ENCODE measurements around the gene FBLN2. TPM values are rescaled to one million over a fixed set of nuclear protein-coding genes. Genes with fewer than 3 reads are reported as not detected.

The FBLN2 gene
- polyA plus RNA-seq, 1 donor (not counting 4 experiments of a cell fraction or from before 2014, with no cell fraction given), result 0.72 TPM

- Histone ChIP-seq H4K20me1 (ENCODE audit: control insufficient read depth, extremely low read depth, insufficient read depth, low read length) (no peaks in the 10 kb centered on the region), H3K4me1 (ENCODE audit: control insufficient read depth, extremely low read depth, insufficient read depth, low read length) (peaks cover 22% of the 10 kb centered on the region), H3K9me1 (ENCODE audit: control insufficient read depth, extremely low read depth, insufficient read depth, low read length) (no peaks in the 10 kb centered on the region), H3K36me3 (ENCODE audit: control insufficient read depth in 2 of 2, extremely low read depth in 1 of 2, insufficient read depth in 2 of 2, low read length in 2 of 2) (no peaks in the 10 kb centered on the region), H3K27ac (ENCODE audit: control insufficient read depth, insufficient read depth, low read length) (no peak overlapping the region), H3K9me3 (ENCODE audit: control insufficient read depth, low read depth, low read length) (no peaks in the 10 kb centered on the region), H2AFZ (ENCODE audit: control insufficient read depth, low read length) (no peak overlapping the region), H3K4me2 (ENCODE audit: control insufficient read depth, extremely low read depth, insufficient read depth, low read depth, low read length) (no peak overlapping the region), H3K4me3 (ENCODE audit: control insufficient read depth in 2 of 3, extremely low read depth in 1 of 3, insufficient read depth in 2 of 3, low read depth in 1 of 3, low read length in 3 of 3) (no peak overlapping the region), H3K9ac (ENCODE audit: control insufficient read depth, extremely low read depth, insufficient read depth, low read length) (no peak overlapping the region), H3K27me3 (ENCODE audit: control insufficient read depth, extremely low read depth, insufficient read depth, low read length) (no peaks in the 10 kb centered on the region), H3K79me2 (ENCODE audit: control insufficient read depth, insufficient read depth, low read length) (no peaks in the 10 kb centered on the region)
- TF ChIP-seq, protein P1, sequence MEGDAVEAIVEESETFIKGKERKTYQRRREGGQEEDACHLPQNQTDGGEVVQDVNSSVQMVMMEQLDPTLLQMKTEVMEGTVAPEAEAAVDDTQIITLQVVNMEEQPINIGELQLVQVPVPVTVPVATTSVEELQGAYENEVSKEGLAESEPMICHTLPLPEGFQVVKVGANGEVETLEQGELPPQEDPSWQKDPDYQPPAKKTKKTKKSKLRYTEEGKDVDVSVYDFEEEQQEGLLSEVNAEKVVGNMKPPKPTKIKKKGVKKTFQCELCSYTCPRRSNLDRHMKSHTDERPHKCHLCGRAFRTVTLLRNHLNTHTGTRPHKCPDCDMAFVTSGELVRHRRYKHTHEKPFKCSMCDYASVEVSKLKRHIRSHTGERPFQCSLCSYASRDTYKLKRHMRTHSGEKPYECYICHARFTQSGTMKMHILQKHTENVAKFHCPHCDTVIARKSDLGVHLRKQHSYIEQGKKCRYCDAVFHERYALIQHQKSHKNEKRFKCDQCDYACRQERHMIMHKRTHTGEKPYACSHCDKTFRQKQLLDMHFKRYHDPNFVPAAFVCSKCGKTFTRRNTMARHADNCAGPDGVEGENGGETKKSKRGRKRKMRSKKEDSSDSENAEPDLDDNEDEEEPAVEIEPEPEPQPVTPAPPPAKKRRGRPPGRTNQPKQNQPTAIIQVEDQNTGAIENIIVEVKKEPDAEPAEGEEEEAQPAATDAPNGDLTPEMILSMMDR (optimal IDR thresholded peaks at IDR 0.05 in 1 of 3, IDR thresholded peaks at IDR 0.05 in 1 of 3, conservative IDR thresholded peaks at IDR 0.05 in 1 of 3; ENCODE audit: extremely low read depth in 1 of 3, insufficient read depth in 2 of 3, low read length in 3 of 3), result no peak
- TF ChIP-seq EZH2 (IDR thresholded peaks at IDR 0.05; ENCODE audit: low read length), result no peak
- FAIRE-seq (no peak), DNase-seq (ENCODE audit: low read depth, low spot score) (no peak)
- dilution Hi-C loops (cut with MboI; ENCODE audit: extremely low pct_ligation_motif_present, low sequenced_read_pairs), result no loop called here
Measured at GRCh38 chr3:13619661-13620230, 70.8 kb downstream of the FBLN2 start.

- H3K9ac ChIP-seq (ENCODE audit: control insufficient read depth, extremely low read depth, insufficient read depth, low read length), result no peak overlapping the region
- no peak for FAIRE-seq
- H4K20me1 ChIP-seq (ENCODE audit: control insufficient read depth, extremely low read depth, insufficient read depth, low read length), result no peaks in the 10 kb centered on the region
- dilution Hi-C loops (cut with MboI; ENCODE audit: extremely low pct_ligation_motif_present, low sequenced_read_pairs), result no loop called here
- DNase-seq (ENCODE audit: low read depth, low spot score), result no peak
- no peak overlapping the region for H3K27ac ChIP-seq (ENCODE audit: control insufficient read depth, insufficient read depth, low read length)
- H3K79me2 ChIP-seq (ENCODE audit: control insufficient read depth, insufficient read depth, low read length), result no peaks in the 10 kb centered on the region
- no peaks in the 10 kb centered on the region for H3K36me3 ChIP-seq (ENCODE audit: control insufficient read depth in 2 of 2, extremely low read depth in 1 of 2, insufficient read depth in 2 of 2, low read length in 2 of 2)
- no peaks in the 10 kb centered on the region for H3K9me1 ChIP-seq (ENCODE audit: control insufficient read depth, extremely low read depth, insufficient read depth, low read length)
- no peak overlapping the region for H2AFZ ChIP-seq (ENCODE audit: control insufficient read depth, low read length)
- TF ChIP-seq, protein P1 (optimal IDR thresholded peaks at IDR 0.05 in 1 of 3, IDR thresholded peaks at IDR 0.05 in 1 of 3, conservative IDR thresholded peaks at IDR 0.05 in 1 of 3; ENCODE audit: extremely low read depth in 1 of 3, insufficient read depth in 2 of 3, low read length in 3 of 3), result no peak
- TF ChIP-seq EZH2 (IDR thresholded peaks at IDR 0.05; ENCODE audit: low read length), result no peak
- H3K4me3 ChIP-seq (ENCODE audit: control insufficient read depth in 2 of 3, extremely low read depth in 1 of 3, insufficient read depth in 2 of 3, low read depth in 1 of 3, low read length in 3 of 3), result no peak overlapping the region
- H3K4me2 ChIP-seq (ENCODE audit: control insufficient read depth, extremely low read depth, insufficient read depth, low read depth, low read length), result no peak overlapping the region
- H3K9me3 ChIP-seq (ENCODE audit: control insufficient read depth, low read depth, low read length), result no peaks in the 10 kb centered on the region
- peaks cover 22% of the 10 kb centered on the region for H3K4me1 ChIP-seq (ENCODE audit: control insufficient read depth, extremely low read depth, insufficient read depth, low read length)
- no peaks in the 10 kb centered on the region for H3K27me3 ChIP-seq (ENCODE audit: control insufficient read depth, extremely low read depth, insufficient read depth, low read length)
Measured at GRCh38 chr3:13620281-13620680, 71.4 kb downstream of the FBLN2 start.

All from keratinocyte (primary cell).